Right lobe of liver (tissue), 4 donors: ENCODE data around the gene IL5RA.

ENCODE experiments used
- POLR2A ChIP-seq: fragments of 450-650 bp; IDR thresholded peaks from one replicate; pipeline ENCODE4 v1.6.1; 2017; ENCODE audit warnings: antibody characterized with exemption, mild to moderate bottlenecking
- TF ChIP-seq, protein P1 (sequence below), 4 donors: fragments of 200-600 bp in 3 of 4; fragments of 450-650 bp in 1 of 4; IDR thresholded peaks; one replicate each; pipeline versions ENCODE4 v1.5.1 to v1.8.0; 2016 to 2022; ENCODE audit warnings: antibody characterized with exemption in 4 of 4, mild to moderate bottlenecking in 2 of 4
- donor health status: DM: no; HTN: no; CAD: no.
- donor health status: DM: no; HTN: no; CAD: no.
- donor health status: DM: no; HTN: yes; CAD: no.

DNA sequence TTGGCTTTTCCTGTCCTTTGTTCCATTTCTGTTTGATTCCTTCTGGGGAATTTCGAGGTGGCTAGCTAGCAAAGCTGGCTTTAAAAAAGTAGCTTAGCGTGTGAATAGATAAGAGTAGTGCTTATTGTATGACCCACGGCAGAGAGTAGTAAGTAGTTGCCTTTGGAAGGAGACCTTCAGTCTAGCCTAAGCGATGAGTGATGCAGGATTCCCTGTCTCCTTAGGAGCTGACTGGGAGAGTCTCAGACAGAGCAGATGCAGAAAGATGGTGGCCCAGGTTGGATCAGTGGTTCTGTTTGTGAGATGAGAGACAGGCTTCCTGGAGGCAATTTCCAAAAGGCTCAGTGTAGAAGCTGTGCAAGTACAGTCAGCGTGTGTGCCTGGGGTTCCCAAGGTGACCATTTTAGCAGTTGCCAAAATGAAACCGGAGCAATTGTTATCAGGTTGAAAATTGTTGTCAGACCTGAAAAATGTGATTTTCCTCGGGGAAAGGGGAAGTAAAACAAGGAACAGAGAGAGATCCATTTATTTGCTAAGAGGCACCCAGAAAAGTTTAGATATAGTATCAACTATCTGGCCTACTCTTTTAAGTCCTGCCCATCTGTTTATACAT lies 681 bp upstream of the IL5RA start:
- TF ChIP-seq, protein P1, sequence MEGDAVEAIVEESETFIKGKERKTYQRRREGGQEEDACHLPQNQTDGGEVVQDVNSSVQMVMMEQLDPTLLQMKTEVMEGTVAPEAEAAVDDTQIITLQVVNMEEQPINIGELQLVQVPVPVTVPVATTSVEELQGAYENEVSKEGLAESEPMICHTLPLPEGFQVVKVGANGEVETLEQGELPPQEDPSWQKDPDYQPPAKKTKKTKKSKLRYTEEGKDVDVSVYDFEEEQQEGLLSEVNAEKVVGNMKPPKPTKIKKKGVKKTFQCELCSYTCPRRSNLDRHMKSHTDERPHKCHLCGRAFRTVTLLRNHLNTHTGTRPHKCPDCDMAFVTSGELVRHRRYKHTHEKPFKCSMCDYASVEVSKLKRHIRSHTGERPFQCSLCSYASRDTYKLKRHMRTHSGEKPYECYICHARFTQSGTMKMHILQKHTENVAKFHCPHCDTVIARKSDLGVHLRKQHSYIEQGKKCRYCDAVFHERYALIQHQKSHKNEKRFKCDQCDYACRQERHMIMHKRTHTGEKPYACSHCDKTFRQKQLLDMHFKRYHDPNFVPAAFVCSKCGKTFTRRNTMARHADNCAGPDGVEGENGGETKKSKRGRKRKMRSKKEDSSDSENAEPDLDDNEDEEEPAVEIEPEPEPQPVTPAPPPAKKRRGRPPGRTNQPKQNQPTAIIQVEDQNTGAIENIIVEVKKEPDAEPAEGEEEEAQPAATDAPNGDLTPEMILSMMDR (IDR thresholded peaks at IDR 0.05), result no peak
- TF ChIP-seq POLR2A, result no peak
